GM12872 (cell line): ENCODE measurements around the gene TULP4.

ENCODE experiments used
- TF ChIP-seq, protein P1 (sequence below): IDR thresholded peaks from 3 replicates; pipeline ENCODE4 v1.5.1; 2011; ENCODE audit warnings: low read depth, mild to moderate bottlenecking, low read length, moderate library complexity; ENCODE audit not compliant: insufficient read depth

The TULP4 gene

GRCh38 chr6:158321960-158322359 lies 9.7 kb downstream of the TULP4 start:
- TF ChIP-seq, protein P1, sequence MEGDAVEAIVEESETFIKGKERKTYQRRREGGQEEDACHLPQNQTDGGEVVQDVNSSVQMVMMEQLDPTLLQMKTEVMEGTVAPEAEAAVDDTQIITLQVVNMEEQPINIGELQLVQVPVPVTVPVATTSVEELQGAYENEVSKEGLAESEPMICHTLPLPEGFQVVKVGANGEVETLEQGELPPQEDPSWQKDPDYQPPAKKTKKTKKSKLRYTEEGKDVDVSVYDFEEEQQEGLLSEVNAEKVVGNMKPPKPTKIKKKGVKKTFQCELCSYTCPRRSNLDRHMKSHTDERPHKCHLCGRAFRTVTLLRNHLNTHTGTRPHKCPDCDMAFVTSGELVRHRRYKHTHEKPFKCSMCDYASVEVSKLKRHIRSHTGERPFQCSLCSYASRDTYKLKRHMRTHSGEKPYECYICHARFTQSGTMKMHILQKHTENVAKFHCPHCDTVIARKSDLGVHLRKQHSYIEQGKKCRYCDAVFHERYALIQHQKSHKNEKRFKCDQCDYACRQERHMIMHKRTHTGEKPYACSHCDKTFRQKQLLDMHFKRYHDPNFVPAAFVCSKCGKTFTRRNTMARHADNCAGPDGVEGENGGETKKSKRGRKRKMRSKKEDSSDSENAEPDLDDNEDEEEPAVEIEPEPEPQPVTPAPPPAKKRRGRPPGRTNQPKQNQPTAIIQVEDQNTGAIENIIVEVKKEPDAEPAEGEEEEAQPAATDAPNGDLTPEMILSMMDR = no peak

GRCh38 chr6:158322400-158322723 lies 10.1 kb downstream of the TULP4 start:
- TF ChIP-seq, protein P1 = no peak

DNA sequence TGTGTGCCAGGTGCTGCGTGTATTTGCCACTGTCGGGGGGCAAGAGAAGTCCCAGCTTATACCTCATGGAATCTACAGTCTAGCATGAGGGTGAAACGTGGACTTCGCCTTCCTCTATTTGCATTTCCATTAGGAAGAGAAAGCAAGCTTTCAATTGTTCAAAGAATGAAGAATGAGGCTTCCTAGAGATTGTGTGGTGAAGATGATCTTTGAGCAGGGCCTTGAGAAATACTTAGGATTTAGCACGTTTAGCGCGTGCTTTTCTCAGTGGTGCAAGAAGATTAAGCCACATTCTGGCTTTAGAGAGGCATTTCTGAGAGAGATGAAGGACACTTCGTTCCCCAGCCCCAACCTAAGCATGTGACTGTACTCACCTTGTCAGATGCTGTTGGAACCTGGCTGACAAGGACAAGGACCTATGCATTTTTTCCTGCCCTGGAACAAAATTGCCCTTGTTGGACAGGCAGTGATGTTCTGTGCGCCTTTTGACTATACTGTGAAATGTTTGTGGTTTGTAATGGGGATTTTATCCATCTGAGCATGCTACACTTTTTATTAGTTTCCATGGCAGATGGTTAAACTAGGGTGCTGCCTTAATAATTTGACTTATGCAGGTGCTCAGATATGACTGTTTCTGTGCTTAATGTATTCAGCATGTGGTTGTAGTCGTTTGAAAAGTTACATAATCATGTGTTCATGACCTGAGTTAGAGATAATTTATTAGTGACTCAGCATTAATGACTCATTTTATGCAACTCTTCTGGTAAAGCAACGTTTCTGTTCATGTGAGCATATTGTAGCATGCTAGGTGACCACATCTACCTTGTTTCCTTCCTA lies 10.7 kb downstream of the TULP4 start:
- TF ChIP-seq, protein P1 = no peak

DNA sequence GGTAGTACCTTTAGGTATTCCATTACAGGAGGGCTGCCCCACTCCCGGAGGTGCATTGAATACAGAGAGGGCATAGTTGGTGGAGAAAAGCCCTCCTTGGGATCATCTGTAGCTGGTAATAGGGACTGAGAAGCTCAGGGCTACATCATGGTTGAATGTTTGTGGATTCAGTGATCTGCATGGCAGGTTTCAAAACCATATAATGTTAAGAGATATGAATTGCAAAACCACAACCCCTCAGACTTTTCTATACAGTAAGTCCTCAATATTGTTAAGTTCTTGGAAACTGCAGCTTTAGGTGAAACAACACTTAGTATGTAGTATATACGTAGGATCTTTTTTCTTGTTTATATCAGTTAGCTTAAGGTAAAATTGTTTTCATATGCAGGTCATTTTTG lies 11.3 kb downstream of the TULP4 start:
- TF ChIP-seq, protein P1 = no peak

GRCh38 chr6:158324136-158324535 lies 11.9 kb downstream of the TULP4 start:
- TF ChIP-seq, protein P1 = no peak

DNA sequence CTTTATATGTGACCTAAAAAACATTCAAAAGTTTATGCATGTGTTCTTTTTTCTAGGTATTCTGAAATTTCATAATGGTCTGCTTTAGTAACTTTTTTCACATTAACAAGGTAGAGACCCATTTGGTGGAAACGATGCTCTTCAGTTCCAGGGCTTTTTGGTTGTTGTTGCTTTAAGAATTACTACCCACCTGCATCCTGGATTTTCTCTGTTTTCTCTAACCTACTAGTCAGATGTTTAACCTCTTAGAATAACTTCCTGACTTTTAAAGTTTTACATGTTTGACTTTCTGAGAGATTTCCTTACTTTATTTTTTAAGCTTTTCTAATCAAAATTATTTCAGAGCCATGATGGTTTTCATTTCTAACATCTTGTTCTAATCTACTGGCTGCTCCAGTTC lies 14.9 kb downstream of the TULP4 start:
- TF ChIP-seq, protein P1 = no peak

DNA sequence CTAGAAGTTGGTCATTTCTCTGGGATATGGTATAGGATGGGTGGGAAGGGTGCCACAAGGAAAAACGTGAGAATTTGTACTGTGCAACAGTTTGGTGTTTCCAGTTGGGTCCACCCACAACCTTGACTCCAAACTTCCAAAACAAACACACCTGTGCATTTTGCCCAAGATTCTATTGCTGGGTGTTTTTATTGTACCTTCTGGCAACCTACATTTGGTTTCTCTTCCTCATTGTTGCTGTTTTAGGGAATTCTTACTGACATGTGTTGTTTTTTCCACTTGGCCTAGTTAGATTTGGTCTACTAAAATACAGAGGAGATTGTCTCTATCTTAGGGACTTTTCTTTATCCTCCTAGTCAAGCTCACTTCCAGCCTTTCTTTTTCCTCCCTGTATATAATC lies 16.7 kb downstream of the TULP4 start:
- TF ChIP-seq, protein P1 = no peak
